GM10266 (cell line): ENCODE data around the gene CAMSAP1.

Experiments
- DNase-seq: peaks from one replicate; pipeline ENCODE4 v3.0.0; 2012; ENCODE audit errors: extremely low spot score
- CTCF ChIP-seq: IDR thresholded peaks from 2 replicates; pipeline ENCODE4 v1.5.1; 2012; ENCODE audit warnings: mild to moderate bottlenecking, low read depth; ENCODE audit not compliant: control insufficient read depth, insufficient read depth; ENCODE audit errors: missing control alignments

The CAMSAP1 gene

DNA sequence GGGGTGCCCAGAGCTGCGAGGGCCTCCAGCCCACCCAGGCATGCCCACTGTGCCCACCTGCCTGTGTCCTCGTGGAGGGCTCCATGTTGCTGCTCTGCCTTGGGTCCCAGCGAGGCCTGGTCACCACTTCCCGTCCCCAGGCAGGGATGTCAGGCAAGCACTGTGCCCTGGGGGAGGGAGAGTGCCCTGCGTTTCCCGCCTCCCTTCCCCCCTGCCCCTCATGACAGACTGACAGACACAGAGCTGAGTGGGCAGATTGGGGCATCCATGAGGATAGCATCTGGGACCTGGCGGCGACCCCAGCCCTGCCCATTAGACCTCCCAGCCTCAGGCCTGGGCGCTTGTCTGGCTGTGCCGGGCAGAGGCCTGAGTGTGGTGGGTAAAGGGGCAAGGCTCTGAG is 148.5 kb downstream of the CAMSAP1 start:
- no peak for TF ChIP-seq CTCF
- DNase-seq: no peak
